NCI-H1417 treated with DMSO at 0.1 percent for 48 hours (cell line): ENCODE measurements around the gene ZNF512.
A peak's percentile ranks its signal among the peaks of the same experiment; 100 is the strongest.

Source experiments
- DNase-seq: peaks from one replicate; lab custom pipeline; 2025; lab: John Stamatoyannopoulos, UW

The ZNF512 gene

DNA sequence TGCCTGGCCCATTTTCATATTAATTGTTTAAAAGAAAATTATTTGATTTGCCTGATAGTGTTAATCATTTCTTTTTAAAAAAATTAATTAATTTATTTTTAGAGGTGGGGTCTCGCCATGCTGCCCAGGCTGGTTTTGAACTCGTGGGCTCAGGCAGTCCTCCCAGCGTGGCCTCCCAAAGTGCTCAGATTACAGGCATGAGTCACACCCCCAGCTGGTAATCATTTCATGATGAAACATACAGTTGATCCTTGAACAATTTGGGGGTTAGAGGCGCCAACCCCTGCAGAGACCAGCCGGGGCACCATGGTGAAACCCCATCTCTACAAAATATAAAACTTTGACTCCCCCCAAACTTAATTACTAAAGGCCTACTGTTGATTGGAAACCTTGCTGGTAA, 53.9 kb downstream of the ZNF512 start:
- no peak for DNase-seq

DNA sequence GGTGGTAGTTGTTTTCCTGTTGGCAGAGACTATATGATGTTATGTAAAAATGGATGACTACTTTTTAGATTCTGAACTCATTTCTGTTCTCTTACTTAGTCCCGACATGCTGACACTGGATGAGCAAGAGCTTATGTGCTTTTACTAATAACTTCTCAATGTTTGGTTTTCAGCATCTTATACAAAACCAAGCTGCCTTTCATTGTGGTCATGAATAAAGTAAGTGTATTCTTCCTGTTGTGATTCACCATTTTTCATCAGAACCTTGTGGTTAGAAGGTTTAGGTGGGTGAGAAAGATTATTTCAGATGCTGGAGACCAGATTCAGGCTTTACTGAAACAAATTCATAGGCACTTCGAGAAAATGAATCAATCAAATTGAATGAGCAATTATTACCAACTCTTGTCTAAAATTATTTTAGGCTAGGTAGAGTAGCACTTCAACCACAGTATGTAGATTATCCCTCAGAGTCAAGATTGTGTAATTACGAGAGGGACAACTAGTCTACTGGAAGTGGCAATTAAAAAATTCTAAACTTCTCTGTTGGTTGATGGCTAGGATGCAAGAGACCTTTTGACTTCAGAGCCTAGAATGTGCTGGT, 55.3 kb downstream of the ZNF512 start:
- DNase-seq = no peak

DNA sequence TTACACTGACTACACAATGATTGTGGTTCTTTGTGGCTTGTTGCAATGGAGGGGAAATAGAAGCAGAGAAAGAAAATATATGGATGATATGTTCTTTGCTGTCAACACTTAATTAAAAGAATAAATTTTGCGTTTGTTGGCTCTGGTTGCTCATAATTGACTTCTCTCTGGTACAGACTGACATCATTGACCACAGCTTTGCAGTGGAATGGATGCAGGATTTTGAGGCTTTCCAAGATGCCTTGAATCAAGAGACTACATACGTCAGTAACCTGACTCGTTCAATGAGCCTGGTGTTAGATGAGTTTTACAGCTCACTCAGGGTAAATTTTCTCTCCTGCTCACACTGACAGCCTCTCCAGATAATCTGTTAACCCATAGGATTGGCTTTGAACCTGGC, 55.9 kb downstream of the ZNF512 start:
- no peak for DNase-seq

DNA sequence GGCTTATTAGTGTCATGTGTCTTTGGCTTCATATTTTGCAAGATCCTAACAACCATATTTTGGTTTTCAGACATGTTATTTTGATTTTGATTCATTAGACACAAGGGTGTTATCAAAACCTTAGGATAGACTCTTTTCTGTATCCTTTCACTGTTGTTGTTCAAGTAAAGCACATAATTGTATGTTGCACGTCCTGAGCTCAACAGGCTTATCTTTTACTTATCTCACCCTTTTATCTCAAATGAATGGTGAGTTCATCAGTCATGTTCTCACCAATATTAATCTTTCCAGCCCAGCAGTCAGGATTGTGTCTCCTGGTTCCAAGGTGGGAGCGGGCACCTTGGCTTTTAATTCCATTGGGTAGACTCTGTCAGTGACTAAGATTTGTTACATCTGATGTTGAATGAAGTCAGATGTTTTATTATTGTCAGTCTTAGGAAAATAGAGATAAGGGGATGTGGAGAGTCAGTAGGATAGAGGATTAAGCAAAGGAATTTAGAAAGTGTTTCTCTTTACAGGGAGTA, 57.9 kb downstream of the ZNF512 start:
- DNase-seq = no peak

DNA sequence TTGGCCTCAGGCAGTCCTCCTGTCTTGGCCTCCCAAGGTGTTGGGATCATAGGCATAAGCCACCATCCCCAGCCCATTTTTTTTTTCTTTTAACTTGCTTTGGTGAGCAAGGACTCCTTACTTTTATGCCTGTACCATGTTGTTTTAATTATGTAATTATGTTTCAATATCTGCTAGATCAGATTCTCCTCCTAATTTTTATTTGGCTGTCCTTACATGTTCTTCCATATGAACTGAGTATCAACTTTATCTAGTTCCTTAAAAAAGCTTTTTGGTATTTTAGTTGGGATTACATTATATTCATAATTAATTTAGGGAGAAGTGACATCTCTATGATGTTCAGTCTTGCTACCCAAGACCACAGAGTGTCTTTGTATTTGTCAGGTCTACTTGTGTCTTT, 62.4 kb downstream of the ZNF512 start:
- DNase-seq = no peak

DNA sequence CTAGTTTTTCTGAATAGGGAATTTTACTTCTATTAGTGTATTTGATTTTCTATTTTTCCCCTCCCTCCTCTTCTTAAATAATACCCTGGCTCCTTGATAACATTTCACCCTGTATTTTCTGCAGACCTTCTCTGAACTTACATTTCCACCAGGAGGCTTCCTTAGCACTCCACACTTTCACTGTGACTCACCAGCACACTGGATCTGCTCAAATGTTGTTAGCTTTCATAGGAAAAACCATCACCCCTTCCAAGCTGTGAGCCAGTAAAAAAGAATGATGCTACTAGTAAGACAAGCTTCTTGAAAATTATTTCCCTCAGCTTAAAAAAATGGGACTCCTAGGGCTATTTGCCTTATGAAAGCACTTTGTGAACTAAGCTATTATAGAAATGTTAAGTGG, 64.4 kb downstream of the ZNF512 start:
- no peak for DNase-seq

DNA sequence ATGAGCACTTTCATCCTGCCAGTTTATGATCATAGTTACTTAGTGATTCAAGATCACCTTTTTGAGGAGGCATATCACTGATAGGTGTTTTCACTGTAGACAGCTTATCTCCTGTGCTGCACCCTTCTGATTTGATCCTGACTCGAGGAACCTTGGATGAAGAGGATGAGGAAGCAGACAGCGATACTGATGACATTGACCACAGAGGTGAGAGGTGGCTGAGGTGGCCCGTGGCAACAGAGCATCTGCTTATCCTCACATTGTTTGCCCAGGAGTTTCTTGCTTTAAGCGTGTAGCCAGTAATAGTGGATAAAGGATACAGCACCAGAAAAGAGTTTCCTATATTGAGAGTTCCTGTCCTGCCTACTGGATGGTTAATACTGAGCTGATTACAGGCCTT, 64.9 kb downstream of the ZNF512 start:
- DNase-seq = no peak

DNA sequence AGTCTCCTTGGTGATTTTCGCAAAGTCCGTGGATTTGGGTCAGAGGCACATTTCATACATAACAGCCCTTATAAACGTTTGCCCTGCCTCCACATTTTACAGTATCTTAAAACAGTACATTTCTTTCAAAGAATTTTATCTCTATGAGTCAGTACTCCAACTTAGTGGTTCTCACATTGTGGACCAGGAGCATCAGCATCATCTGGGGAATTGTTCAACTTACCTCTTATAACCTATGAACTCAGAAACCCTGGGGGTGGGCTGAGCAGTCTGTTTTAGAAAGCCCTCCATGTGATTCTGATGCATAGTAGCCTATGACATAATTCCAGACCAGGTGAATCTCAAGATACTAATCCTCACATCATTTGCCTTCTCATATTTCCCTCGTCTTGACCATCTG, 68.2 kb downstream of the ZNF512 start:
- DNase-seq = no peak

DNA sequence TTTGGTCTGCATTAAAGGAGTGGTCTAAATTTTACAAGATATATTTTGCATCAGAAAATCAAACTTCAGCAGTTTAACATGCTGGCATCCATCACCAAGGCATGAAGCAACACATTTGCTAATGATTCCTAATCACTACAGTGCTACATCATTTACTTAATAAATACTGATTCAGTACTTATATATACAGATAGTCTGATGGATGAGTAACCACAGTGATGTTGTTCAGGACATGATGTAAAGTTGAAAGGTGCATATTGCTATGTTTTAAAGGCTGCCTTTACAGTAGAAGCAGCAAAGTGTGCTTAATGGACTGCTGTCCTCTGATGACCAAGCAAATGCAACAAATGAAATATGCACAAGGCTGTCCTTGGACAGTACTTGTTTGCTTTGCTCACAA, 69.5 kb downstream of the ZNF512 start:
- DNase-seq = no peak

DNA sequence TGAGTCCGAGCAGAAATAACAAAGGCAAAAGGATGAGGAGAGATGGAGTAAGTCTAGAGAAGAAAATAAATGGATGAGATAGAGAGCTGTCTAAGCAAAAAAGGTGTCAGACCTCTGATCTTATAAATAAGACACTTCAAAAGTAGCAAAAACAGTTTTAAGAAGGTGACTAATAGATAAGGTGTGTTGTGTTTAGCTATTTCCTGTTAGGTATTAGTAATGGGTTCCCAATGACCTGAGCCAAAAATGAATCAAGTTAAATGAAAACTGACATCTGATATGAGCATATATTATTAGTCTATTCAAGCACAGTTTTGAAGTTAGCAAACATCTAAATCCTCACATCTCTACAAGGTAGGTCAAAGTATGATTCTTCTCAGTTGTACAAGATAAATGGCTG, 69.9 kb downstream of the ZNF512 start:
- no peak for DNase-seq

DNA sequence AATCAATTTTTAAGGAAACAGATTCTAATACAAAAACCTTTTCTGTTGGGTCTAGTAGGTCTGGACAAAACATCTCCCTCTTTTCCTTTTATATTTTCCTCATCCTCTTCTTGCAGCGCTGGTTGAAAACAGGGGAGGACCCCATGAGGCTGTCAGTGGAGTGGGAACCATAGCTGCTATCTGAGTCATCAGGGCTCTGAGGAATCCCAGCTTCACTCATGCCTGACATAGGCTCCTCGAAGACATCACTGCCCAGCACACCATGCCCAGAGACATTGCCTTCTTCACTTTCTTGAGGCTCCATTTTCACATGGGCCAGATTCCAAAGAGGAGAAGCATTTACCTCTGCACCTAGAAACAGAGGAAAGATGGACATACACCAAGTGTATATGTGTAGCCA, 70.6 kb downstream of the ZNF512 start:
- no peak for DNase-seq

DNA sequence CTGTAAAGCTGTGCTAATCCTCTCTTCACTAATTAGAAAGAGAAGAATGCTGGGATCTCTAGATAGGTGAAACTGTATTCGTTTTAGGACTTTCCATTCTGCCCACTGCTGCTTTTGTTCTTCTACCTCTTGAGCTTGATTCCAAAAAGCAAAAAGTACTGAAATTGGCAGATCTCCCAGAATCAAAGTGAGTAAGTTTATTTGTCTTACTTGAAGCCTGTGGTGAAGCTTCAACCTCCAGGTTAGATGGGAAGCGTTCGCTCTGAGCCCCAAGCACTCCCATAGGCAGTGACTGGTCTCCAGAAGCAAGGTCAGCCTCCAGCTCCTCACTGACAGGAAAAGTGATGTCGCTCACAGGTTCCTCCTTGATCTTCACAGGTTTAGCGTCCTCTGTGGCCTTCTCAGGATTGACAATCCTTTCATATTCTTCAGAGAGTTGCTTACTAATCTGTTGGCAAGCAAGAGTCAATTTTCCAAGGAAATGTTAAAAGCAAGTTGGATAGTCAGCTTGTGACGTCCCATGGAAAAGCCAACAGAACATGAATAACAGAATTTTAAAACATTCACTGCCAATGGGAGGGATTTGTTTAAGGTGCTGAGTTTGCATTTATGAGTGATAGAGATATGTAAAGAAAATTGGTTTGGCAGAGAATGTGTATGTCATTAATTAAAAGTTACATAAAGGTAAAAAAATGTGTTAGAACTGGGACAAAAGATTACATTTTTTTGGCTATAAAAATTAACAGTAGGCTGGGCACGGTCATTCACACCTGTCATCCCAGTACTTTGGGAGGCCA, 72.5 kb downstream of the ZNF512 start:
- DNase-seq = no peak

DNA sequence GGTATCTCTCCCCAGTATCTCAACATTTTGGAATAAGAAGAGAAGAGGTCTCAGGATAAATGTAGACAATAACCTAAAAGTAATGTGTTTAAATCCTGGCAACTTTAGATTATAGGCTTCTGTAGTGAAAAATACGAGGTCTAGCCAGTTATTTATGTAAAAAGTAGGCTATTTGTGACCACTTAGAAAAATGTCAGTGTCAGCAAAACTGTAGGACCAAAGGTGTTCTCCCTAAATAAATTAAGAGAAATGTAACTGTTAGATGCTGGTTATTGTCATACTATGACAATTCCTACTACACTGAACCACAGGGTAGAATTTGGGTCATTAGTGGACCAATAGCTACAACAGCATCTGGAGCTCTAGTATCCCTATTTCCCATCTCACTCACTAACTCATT, 78.5 kb downstream of the ZNF512 start:
- DNase-seq = no peak

DNA sequence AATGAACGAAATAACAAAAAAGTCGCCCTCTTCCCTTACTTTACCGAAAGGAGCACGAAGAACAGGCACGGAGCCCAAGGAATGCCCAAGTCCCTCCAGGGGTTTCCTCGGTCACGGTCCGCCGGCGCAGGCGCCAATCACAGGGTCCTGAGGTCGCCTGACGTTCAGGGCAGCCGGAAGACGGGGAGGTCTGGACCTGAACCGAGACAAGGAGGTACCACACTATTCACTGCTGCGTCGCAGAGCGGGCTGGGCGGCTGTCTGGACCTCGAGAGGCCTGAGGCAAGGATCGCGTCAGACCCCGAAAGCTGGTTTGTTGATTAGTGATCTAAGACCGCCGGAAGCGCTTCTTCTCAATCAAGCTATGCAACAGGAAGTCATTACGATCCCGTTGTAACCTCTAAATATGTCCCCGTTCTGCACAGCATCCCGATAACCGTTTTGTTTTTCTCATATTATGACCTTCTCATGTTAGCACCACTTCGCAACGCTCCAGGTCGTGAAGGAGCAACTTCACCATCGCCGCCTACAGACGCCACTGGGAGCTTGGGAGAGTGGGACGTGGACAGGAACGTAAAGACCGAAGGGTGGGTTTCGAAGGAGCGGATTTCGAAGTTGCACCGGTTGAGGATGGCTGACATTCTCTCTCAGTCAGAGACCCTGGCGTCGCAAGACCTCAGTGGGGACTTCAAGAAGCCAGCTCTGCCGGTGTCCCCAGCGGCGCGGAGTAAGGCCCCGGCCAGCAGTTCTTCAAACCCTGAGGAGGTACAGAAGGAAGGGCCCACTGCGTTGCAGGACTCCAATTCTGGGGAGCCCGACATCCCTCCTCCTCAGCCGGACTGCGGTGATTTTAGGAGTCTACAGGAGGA, 80.7 kb downstream of the ZNF512 start, which contains the start of the genes SLC4A1AP and SUPT7L:
TSS of gene SLC4A1AP (plus strand) at position 605 of the 869 bp plus-strand sequence. CDS start at position 631, 26 bp downstream.
TSS of gene SUPT7L (minus strand) at position 330 of the 869 bp plus-strand sequence. CDS start 1,422 bp downstream, outside the sequence.
- peak; percentile 79 for DNase-seq

DNA sequence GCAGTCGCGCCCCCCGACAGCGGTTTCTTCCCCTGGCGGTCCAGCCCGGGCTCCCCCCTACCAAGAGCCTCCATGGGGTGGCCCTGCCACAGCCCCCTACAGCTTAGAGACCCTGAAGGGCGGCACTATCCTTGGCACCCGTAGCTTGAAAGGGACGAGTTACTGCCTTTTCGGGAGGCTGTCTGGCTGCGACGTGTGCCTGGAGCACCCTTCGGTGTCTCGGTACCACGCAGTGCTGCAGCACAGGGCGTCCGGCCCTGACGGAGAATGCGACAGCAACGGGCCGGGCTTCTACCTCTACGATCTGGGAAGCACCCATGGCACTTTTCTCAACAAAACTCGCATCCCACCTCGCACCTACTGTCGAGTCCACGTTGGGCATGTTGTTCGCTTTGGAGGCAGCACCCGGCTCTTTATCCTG, 81.3 kb downstream of the ZNF512 start:
- DNase-seq = no peak

DNA sequence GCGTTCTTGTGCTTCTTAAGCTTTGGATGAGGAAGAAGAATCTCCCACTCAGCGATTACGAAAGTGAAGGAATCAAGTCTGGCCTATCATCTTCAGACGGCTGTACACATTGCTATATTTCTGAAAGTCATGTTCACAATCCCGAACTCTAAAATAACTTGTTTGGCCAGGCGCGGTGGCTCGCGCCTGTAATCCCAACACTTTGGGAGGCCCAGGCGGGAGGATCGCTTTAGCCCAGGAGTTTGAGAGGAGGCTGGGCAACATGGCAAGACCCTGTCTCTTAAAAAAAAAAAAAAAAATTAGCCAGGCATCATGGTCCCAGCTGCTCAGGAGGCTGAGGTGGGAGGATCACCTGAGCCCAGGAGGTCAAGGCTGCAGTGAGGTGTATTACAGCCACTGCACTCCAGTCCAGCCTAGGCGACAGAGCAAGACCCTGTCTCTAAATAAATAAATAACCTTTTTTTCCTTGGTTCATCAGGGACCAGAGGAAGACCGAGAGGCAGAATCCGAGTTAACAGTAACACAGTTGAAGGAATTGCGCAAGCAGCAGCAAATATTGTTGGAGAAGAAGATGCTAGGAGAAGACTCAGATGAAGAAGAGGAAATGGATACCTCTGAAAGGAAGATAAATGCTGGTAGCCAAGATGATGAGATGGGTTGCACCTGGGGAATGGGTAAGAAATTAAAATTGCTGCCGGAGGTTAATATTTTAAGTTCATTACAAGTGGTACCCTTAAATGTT, 82.0 kb downstream of the ZNF512 start:
- no peak for DNase-seq

DNA sequence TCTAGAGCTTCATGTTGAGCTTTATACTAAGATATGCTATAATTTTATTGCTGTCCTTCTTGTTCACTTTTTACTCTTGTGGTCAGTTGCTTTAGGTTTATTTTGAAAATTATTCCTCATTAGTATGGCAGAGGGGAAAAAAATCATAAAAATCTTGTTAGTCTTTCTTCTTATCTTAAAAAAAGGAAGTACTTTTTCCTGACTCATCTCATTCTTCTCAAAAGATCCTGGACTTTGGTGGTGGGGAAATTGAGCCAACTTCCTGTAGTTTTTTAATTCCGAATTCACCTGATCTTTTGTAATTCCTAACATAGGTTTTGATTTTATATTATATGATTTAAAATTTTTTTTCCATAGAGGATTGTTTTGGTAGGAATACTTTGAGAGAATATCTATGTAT, 84.6 kb downstream of the ZNF512 start:
- DNase-seq = no peak

DNA sequence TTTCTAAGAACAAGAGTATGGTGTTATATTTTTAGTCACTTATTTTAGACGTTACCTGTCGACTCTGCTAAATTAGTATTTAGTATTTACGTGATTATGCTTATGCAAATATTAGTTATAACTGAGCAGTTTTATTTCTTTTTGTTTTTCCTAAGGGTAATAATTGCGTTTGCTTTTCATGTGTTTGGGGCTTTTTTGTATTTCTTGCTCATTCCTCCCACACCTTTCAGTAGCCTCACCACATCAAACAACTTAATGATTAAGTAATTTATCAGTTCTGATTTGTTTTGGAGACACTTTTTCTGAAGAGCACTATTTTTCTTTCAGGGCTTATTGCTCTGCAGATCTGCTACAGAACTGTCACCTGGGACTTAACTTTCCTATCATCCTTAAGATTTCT, 88.4 kb downstream of the ZNF512 start:
- DNase-seq = no peak
